Ovary (tissue), 9 donors: ENCODE measurements around the gene TMEM219. TPM values are rescaled to one million over a fixed set of nuclear protein-coding genes. Genes with fewer than 3 reads are reported as not detected.

ENCODE experiments used
- DNase-seq, 5 donors: peaks; one replicate each; pipeline ENCODE4 v3.0.0-alpha.2; 2019 to 2020
- H3K27ac ChIP-seq, 2 donors: fragments of 200-600 bp; one replicate each; pipeline versions ENCODE4 v1.5.1 to v1.8.0; 2019 to 2022
- H3K27me3 ChIP-seq: fragments of 200-600 bp; one replicate; pipeline ENCODE4 v1.8.0; 2022
- H3K36me3 ChIP-seq: fragments of 200-600 bp; sonication (generic); one replicate; pipeline ENCODE4 v1.5.1; 2019
- H3K4me1 ChIP-seq: one replicate; pipeline ENCODE4 v1.8.1; 2013; ENCODE audit warnings: mild to moderate bottlenecking, moderate library complexity; ENCODE audit not compliant: insufficient read depth
- H3K4me3 ChIP-seq: fragments of 200-600 bp; sonication (generic); one replicate; pipeline ENCODE4 v1.5.1; 2017
- H3K9me3 ChIP-seq, 2 donors: fragments of 200-600 bp in 1 of 2; sonication (generic) in 1 of 2; one replicate each; pipeline versions ENCODE4 v1.5.1 to v1.8.1; 2013 to 2019; ENCODE audit warnings: mild to moderate bottlenecking in 1 of 2, moderate library complexity in 1 of 2
- EP300 ChIP-seq: sonication (generic); formaldehyde crosslinking; IDR thresholded peaks from one replicate; pipeline ENCODE4 v1.6.1; 2017; ENCODE audit warnings: antibody characterized with exemption
- POLR2A ChIP-seq: fragments of 450-650 bp; IDR thresholded peaks from one replicate; pipeline ENCODE4 v1.6.1; 2017; ENCODE audit warnings: antibody characterized with exemption, mild to moderate bottlenecking, moderate library complexity
- WGBS, 3 donors: extraction: QIAGEN DNeasy Blood & Tissue Kit in 1 of 3; methylation state at CpG; one replicate each; pipeline versions ENCODE4 v1.1.5 to v1.1.7; 2013 to 2017; 5-methylcytosine and 5-hydroxymethylcytosine counted together
- intact Hi-C, 4 donors: fragments of 100-400 bp; cut with DNase I; formaldehyde crosslinking; loops; one replicate each; pipeline versions ENCODE4 v1.11.0 to v1.15.1; 2022 to 2023
- polyA plus RNA-seq, 2 donors: library from polyadenylated mRNA; stranded (reverse); fragments of 200-250 nt in 1 of 2; fragments of 350-450 nt in 1 of 2; fragmentation: Illumina TruSeq in 1 of 2; extraction: RNeasy Lipid Tissue Mini Kit (QIAGEN cat#74804) in 1 of 2; gene quantifications; one replicate each; pipeline ENCODE4 v1.2.3, GENCODE V29; 2013 to 2014
- total RNA-seq, 7 donors: library from RNA; depleted of rRNA in 2 of 7; stranded (reverse); fragments of >200 nt in 2 of 7; fragmentation: NEBNext Ultra II Directional in 3 of 7; extraction: Animal tissue kit (Norgen Biotek cat#: 25700) in 3 of 7; gene quantifications; one replicate each; pipeline versions ENCODE4 v1.1.0 to v1.2.4, GENCODE V29; 2016 to 2023
- TF ChIP-seq, protein P1 (sequence below), 3 donors: fragments of 450-650 bp in 2 of 3; fragments of 200-600 bp in 1 of 3; IDR thresholded peaks; one replicate each; pipeline versions ENCODE4 v1.5.1 to v1.8.0; 2016 to 2022; ENCODE audit warnings: antibody characterized with exemption in 3 of 3, mild to moderate bottlenecking in 1 of 3
- donor health status: DM: no; HTN: no; CAD: no; lungs with moderate emphysema.
- donor health status: DM: no; HTN: no; CAD: no.
- donor health status: Bipolar disorder and iron deficiency.
- donor health status: DM: yes; HTN: yes; CAD: no.
- donor health status: DM: no; HTN: no; CAD: no.
- donor health status: DM: yes; HTN: yes; CAD: no.

Gene TMEM219
- total and polyA plus RNA-seq, 9 donors: 81.3 to 143 (median 87.4) TPM

DNA sequence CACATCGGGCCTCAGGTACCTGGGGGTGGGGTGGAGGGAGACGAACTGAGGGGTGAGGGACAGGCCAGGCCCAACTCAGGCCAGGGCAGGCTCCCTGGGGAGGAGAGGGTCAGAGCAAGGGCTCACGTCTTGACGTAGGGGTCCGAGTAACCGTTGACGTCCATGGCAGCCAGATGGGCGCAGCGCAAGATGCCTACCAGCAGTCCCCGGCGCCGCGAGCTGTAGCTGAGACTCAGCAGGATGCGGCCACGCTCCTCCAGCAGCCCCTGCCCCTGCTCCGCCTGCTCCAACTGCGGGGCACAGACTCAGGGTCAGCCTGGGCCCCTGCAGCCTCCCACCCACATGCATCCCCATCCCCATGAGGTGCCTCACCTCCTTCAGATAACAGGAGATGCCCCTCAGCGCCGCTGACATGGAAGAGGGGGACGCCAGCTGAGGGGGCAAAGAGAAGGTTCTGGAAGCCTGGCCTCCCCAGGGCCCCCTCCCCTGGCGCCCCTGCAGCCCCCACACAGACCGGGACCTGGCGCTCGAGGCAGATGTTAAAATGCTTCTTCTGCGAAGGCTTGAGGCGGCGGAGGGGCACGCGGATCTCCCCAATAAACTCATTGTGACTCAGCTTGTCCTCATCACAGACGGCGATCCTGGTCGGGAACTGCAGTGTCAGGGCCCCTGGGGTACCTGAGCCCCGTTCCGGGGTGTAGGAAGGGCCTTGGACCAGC, 44.9 kb downstream of the TMEM219 start:
- no peak overlapping the region for H3K27ac ChIP-seq
- no peak overlapping the region for H3K4me3 ChIP-seq
- WGBS, 3 donors: 76 to 85% (median 79%) methylated on average over 29 to 34 of the region's 34 CpGs
- no peaks in the 10 kb centered on the region for H3K9me3 ChIP-seq
- no peaks in the 10 kb centered on the region for H3K36me3 ChIP-seq
- no peak for DNase-seq
- peaks cover 2% of the 10 kb centered on the region for H3K4me1 ChIP-seq
- intact Hi-C loops: loop anchor here in 3 of 4 donors (5.0 to 10.0 kb wide), 5 partner anchors 82 to 202 kb away; partner anchors contain the start of genes MAZ (in 2 of the 3), CDIPT (in 1 of the 3), KCTD13 (in 1 of the 3) and PRRT2 (in 1 of the 3)
- TF ChIP-seq POLR2A: no peak
- H3K27me3 ChIP-seq: no peaks in the 10 kb centered on the region

DNA sequence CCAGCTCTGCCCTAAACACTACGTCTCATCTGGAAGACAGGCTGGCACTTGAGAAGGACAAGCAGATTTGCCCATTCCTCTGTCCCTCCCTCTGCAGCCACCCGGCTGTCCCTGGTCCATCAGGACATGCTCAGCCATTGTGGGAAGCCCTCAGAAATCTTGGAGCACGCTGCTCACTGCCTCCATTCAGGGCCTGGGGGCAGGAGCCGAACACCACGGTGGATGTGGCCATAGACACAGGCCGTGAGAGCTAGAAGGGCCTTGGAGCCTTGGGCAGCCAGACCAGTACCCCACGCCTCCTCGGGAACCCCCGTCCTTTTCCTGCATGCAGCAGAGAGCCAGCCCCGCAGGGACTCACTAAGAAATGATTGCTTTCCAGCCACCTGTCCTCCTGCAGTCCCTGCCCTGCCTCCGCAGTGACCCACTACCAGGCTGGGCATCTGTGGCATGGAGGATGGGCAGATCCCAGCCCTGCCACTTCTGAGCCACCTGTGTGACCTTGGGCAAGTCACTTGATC, 45.6 kb downstream of the TMEM219 start:
- H3K27me3 ChIP-seq: no peaks in the 10 kb centered on the region
- intact Hi-C loops: loop anchor here in 3 of 4 donors (5.0 to 10.0 kb wide), 5 partner anchors 83 to 203 kb away; partner anchors contain the start of genes MAZ (in 2 of the 3), CDIPT (in 1 of the 3), KCTD13 (in 1 of the 3) and PRRT2 (in 1 of the 3)
- H3K9me3 ChIP-seq: no peaks in the 10 kb centered on the region
- no peak overlapping the region for H3K27ac ChIP-seq
- WGBS, 3 donors: 68 to 80% (median 75%) methylated on average over 11 of the region's 11 CpGs
- TF ChIP-seq EP300 (no peak), POLR2A (no peak)
- TF ChIP-seq, protein P1, sequence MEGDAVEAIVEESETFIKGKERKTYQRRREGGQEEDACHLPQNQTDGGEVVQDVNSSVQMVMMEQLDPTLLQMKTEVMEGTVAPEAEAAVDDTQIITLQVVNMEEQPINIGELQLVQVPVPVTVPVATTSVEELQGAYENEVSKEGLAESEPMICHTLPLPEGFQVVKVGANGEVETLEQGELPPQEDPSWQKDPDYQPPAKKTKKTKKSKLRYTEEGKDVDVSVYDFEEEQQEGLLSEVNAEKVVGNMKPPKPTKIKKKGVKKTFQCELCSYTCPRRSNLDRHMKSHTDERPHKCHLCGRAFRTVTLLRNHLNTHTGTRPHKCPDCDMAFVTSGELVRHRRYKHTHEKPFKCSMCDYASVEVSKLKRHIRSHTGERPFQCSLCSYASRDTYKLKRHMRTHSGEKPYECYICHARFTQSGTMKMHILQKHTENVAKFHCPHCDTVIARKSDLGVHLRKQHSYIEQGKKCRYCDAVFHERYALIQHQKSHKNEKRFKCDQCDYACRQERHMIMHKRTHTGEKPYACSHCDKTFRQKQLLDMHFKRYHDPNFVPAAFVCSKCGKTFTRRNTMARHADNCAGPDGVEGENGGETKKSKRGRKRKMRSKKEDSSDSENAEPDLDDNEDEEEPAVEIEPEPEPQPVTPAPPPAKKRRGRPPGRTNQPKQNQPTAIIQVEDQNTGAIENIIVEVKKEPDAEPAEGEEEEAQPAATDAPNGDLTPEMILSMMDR (IDR thresholded peaks at IDR 0.05): no peak
- H3K4me3 ChIP-seq: no peak overlapping the region
- no peak for DNase-seq
- peaks cover 2% of the 10 kb centered on the region for H3K4me1 ChIP-seq
- H3K36me3 ChIP-seq: no peaks in the 10 kb centered on the region

DNA sequence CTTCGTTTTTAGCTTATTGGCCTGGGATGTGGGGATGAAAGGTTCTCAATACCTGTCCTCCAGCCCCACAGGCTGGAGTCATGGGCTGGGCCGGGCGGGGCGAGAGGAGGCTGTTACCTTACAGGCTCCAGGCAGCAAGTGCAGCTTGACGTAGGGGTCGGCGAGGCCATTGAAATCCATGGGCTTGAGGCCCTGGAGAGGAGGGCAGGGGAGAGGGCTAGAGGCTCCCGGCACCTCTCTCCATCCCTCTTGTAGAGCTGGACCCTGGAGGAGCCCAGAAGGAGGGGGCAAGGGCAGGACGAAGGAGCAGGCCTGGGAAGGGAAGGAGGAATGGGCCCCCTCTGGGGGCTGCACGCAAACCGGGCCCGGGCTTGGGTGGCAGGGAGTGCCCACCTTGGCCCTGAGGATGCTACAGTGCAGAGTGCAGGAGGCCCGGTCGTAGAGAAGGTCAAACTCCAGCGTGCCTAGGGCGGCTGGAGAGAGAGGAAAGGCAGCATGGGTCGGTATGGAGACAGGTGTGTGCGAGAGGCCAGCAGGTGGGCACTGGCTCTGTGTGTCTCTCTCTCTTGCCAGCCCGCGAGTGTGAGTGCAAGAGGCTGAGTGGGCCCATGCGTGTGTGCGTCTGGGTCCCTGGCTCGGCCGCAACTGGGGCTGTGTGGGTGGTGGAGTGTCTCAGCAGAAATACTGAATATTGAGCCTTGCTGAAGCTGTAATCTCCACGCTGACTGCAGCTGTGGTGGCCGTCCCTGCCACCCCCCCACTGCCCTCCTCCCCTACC, 47.4 kb downstream of the TMEM219 start:
- H3K4me1 ChIP-seq: peaks cover 2% of the 10 kb centered on the region
- H3K4me3 ChIP-seq: no peak overlapping the region
- TF ChIP-seq POLR2A (no peak), EP300 (no peak)
- TF ChIP-seq, protein P1 (IDR thresholded peaks at IDR 0.05): no peak
- no peaks in the 10 kb centered on the region for H3K36me3 ChIP-seq
- DNase-seq: no peak
- no peaks in the 10 kb centered on the region for H3K9me3 ChIP-seq
- 62 to 63% (median 63%) methylated on average over 26 of the region's 26 CpGs for WGBS, 3 donors
- intact Hi-C loops: loop anchor here in 3 of 4 donors (5.0 to 10.0 kb wide), 5 partner anchors 84 to 204 kb away; partner anchors contain the start of genes MAZ (in 2 of the 3), CDIPT (in 1 of the 3), KCTD13 (in 1 of the 3) and PRRT2 (in 1 of the 3)
- no peaks in the 10 kb centered on the region for H3K27me3 ChIP-seq
- no peak overlapping the region for H3K27ac ChIP-seq

DNA sequence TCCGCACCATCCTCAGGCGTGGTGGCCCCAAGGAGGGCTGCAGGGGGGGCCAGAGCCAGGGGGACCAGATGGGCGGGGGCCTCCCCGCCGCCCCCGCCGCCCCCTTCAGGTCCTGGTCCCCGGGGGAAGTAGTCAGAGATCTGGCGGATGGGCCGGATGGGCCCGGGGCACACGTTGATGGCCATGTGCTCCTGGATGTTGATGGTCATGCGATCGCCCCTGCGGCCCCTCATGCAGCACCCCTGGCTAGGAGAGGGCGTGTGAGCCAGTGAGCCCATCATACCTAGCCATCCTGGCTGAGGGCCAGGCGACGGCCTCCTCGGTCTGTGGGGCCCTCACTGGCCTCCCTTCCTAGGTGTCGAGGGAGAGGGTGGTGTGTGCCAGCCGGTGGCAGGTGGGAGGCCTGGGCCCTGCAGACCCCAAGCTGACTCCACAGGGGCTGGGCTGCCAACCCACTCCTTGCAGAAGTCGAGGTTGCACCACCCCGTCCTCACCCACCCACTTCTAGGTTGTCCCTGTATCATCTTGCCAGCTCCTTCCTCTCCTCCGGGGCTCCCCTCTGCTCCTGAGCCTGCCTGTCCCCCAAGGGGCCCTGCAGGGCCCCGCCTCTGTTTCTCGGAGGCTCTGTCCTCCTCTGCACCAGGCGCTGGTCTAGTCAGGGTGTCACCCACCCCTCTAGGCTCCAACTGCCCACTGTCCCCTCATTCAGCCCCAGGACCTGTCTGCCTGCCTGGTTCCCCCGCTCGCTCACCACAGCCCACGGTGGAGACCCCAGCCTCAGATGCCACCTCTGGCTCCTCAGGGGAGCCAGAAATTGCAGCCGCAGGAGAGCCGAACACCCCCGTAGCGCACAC, 48.3 kb downstream of the TMEM219 start:
- peaks cover 2% of the 10 kb centered on the region for H3K4me1 ChIP-seq
- 11 to 19% (median 17%) methylated on average over 27 to 34 of the region's 34 CpGs for WGBS, 3 donors
- no peaks in the 10 kb centered on the region for H3K9me3 ChIP-seq
- no peaks in the 10 kb centered on the region for H3K27me3 ChIP-seq
- no peaks in the 10 kb centered on the region for H3K36me3 ChIP-seq
- intact Hi-C loops: loop anchor here in 3 of 4 donors (5.0 to 10.0 kb wide), 7 partner anchors 43 to 205 kb away; partner anchors contain the start of genes MAZ (in 2 of the 3), CDIPT (in 1 of the 3), KCTD13 (in 1 of the 3) and PRRT2 (in 1 of the 3)
- H3K4me3 ChIP-seq: peak overlapping the region; percentile 29
- DNase-seq: no peak
- no peak overlapping the region for H3K27ac ChIP-seq
- TF ChIP-seq, protein P1 (IDR thresholded peaks at IDR 0.05): no peak
- TF ChIP-seq POLR2A: no peak
- no peak for TF ChIP-seq EP300
